Adipose tissue (tissue), 3 donors: ENCODE measurements around the gene VBP1. TPM values are rescaled to one million over a fixed set of nuclear protein-coding genes. Genes with fewer than 3 reads are reported as not detected.
"Not testable (repeated sequence)": the region's sequence is repeated elsewhere in the genome, so short reads cannot be mapped to it uniquely, and the experiment has no call there.

ENCODE experiments used
- H3K27ac ChIP-seq: one replicate; pipeline ENCODE4 v1.5.1; 2013; ENCODE audit warnings: low read depth, low read length
- WGBS, 3 donors: extraction: QIAGEN DNeasy Blood & Tissue Kit; methylation state at CpG; one replicate each; pipeline ENCODE4 v1.1.7; 2013; 5-methylcytosine and 5-hydroxymethylcytosine counted together
- polyA plus RNA-seq, 3 donors: library from polyadenylated mRNA; stranded (reverse); fragments of 200-250 nt; gene quantifications; one replicate each; pipeline ENCODE4 v1.2.3, GENCODE V29; 2013
- donor health status: healthy with polysubstance abuse.
- donor health status: Bipolar disorder and iron deficiency.
- donor health status: healthy.

Gene VBP1, protein sequence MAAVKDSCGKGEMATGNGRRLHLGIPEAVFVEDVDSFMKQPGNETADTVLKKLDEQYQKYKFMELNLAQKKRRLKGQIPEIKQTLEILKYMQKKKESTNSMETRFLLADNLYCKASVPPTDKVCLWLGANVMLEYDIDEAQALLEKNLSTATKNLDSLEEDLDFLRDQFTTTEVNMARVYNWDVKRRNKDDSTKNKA
- polyA plus RNA-seq, result 10 to 100 TPM; 14.2 to 49.6 (median 29.9) TPM

DNA sequence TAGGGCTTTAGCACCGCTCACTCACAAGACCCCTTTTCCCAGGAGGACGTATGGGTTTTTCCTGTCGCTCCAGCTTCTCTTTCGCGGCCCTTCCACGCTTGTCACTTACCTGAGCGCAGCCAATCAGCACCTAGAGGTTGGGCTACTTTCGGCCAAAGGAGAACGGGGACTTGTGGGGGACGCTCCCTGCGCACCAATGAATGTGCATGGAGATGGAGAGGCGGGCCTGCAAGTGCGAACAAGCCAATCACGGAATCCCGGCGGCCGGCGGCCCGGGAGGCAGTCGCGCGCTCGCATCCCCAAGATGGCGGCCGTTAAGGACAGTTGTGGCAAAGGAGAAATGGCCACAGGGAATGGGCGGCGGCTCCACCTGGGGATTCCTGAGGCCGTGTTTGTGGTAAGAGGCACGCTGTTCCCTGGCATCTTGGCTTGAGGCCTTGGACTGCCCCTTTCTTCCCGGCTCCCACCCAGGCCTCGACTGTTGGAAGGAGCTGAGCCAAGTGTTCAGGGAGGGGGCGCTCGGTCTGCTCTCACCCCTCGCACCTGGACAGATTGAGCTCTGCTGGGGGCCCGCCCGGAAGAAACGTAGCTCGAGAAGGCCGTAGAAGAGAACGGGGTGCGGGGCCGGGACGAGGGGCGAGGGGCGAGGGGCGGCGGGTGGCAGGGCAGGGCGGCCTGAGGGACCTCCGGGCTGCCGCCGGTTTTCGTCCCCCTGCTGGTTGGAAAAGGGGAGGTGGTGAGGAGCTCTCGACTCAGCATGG lies at the start of gene VBP1:
Gene VBP1 (plus strand): TSS at position 282 of the 761 bp plus-strand sequence. CDS start 23 bp downstream, at position 305.
- no peak within 1 kb of the TSS for H3K27ac ChIP-seq
- WGBS, 3 donors, result 0 to 37% (median 0%) methylated on average over 29 to 53 of the region's 53 CpGs

DNA sequence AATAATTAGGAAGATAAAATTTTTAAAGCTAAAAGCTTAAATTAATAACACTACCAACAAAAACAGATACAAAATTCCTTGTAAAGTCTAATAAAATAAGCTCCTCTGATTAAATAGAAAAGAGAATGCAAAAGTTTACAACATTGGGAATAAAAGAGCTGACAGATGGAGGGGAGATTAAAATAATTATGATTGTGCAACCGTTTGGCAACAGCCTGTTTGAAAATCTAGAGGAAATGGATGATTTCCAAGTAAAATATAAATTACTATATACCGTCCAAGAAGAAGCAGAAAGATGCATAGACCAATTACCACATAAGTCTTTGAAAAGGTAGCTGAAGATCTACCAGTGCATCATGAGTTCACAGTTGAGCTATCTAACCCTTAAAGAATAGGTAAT lies 46.4 kb upstream of the VBP1 start:
- WGBS, 3 donors, result 16 to 27% (median 22%) methylated on average over 2 of the region's 2 CpGs

GRCh38 chrX:155179346-155179997 lies 36.8 kb upstream of the VBP1 start:
- H3K27ac ChIP-seq, result no peak overlapping the region

More for the DNA sequence above, 46.4 kb upstream of the VBP1 start:
- no peak overlapping the region for H3K27ac ChIP-seq

DNA sequence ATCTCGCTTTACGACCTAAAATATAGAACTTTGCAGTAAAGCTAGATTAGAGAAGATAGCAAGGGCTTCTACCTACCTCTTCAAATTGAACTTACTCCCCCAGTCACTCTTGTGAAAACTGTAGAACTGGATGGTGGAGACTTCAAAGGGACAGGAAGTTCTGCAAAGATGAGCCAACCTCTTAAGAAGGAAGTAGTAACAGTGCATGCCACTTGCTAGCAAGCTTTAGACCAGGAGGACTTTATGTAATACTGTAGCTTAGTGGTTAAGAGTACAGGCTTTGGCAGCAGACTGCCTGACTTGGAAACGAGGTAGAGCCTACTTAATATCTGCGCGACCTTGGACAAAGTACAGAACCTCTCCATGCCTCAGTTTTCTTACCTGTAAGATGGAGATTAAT lies 27.5 kb upstream of the VBP1 start:
- 54 to 63% methylated on average over 5 of the region's 5 CpGs; no CpG with 5 or more reads in 1 of the 3 donors for WGBS, 3 donors
- H3K27ac ChIP-seq, result no peak overlapping the region

DNA sequence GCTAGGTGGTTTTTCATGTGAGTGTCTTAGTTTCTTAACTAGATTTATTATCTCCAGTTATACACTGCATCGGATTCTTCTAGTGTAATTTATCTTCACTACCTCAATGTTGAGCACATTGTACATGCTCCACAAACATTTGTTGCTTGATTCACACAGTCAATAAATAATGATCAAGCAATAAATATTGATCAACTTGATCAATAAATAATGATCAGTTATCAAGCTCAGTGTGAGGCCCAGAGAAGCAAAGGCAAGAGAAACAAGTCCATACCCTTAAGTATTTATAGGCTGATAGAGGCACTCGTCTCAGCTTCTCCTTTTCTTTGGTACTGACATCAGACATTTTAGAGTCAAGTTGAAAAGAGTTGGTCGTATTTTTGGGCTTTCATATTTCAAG lies 5.1 kb upstream of the VBP1 start:
- H3K27ac ChIP-seq, result no peak overlapping the region
- 69 to 92% (median 87%) methylated on average over 3 of the region's 3 CpGs for WGBS, 3 donors

GRCh38 chrX:155213731-155214130 lies 2.5 kb upstream of the VBP1 start:
- WGBS, 3 donors, result 75 to 93% (median 89%) methylated on average over 4 of the region's 4 CpGs

GRCh38 chrX:155215443-155216178 lies 649 bp upstream of the VBP1 start:
- no peak overlapping the region for H3K27ac ChIP-seq
- 43 to 54% (median 50%) methylated on average over 11 to 15 of the region's 15 CpGs for WGBS, 3 donors

More at GRCh38 chrX:155213731-155214130, 2.5 kb upstream of the VBP1 start:
- no peak overlapping the region for H3K27ac ChIP-seq

DNA sequence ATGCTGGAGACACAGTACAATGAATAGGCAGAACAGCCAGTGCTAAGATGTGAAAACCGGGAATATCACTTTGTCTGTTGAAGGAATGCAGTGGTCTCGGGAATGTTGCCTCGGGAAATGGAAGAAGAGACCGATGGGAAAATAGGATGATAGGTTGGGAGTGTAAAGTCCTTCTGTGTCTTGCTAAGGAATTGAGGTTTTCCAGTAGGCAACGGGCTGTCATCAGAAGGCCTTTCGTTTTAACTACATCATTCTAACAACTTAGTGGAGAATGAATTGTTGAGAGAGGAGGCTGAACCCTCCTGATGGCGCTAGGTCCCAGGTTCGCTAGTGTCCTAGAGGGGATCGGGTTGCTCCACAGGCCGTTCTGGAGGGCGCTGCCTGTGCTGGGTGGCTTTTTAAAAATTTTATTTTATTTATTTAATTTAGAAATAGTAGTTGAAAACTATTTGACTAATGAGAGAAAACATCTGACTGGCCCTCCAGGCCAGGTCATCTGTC lies 730 bp downstream of the VBP1 start:
- 11 to 43% (median 13%) methylated on average over 11 of the region's 11 CpGs for WGBS, 3 donors
- H3K27ac ChIP-seq, result no peak overlapping the region

GRCh38 chrX:155218777-155219176 lies 2.5 kb downstream of the VBP1 start:
- WGBS, 3 donors, result 71 to 91% (median 80%) methylated on average over 2 of the region's 2 CpGs
- no peak overlapping the region for H3K27ac ChIP-seq

GRCh38 chrX:155221351-155221750 lies 5.1 kb downstream of the VBP1 start:
- no peak overlapping the region for H3K27ac ChIP-seq
- whole genome bisulfite sequencing, 3 donors, result 83 to 100% (median 94%) methylated on average over 4 of the region's 4 CpGs

DNA sequence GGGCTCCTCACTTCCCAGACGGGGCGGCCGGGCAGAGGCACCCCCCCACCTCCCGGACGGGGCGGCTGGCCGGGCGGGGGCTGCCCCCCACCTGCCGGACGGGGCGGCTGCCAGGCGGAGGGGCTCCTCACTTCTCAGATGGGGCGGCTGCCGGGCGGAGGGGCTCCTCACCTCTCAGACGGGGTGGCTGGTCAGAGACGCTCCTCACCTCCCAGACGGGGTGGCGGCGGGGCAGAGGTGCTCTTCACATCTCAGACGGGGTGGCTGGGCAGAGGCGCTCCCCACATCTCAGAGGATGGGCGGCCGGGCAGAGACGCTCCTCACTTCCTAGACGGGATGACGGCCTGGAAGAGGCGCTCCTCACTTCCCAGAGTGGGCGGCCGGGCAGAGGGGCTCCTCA lies 7.5 kb downstream of the VBP1 start:
- H3K27ac ChIP-seq, result not testable (repeated sequence)
- 93 to 98% (median 96%) methylated on average over 5 to 30 of the region's 30 CpGs for WGBS, 3 donors

- H3K27ac ChIP-seq, result no peak overlapping the region
- WGBS, 3 donors, result 80 to 91% (median 81%) methylated on average over 3 of the region's 3 CpGs
Observed at GRCh38 chrX:155225774-155226173, 9.5 kb downstream of the VBP1 start.

GRCh38 chrX:155231163-155231562 lies 14.9 kb downstream of the VBP1 start:
- no peak overlapping the region for H3K27ac ChIP-seq

DNA sequence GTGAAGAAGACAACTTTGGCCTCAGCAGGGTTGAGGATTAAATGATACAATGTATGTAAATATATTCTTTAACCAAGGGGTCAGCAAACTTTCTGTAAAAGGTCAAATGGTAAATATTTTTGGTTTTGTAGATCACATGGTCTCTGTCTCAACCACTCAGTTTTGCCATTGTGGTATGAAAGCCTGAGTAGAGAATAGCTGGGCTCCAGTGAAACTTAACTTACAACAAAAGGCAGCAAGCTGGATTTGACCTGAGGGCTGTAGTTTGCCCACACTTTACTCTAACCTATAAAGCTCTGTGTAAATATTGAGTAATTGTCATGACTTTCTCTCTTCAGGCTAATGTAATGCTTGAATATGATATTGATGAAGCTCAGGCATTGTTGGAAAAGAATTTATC lies 19.6 kb downstream of the VBP1 start:
- no peak overlapping the region for H3K27ac ChIP-seq

GRCh38 chrX:155237719-155238118 lies 21.5 kb downstream of the VBP1 start:
- no peak overlapping the region for H3K27ac ChIP-seq
- WGBS, 3 donors, result 74 to 93% (median 88%) methylated on average over 5 of the region's 5 CpGs

DNA sequence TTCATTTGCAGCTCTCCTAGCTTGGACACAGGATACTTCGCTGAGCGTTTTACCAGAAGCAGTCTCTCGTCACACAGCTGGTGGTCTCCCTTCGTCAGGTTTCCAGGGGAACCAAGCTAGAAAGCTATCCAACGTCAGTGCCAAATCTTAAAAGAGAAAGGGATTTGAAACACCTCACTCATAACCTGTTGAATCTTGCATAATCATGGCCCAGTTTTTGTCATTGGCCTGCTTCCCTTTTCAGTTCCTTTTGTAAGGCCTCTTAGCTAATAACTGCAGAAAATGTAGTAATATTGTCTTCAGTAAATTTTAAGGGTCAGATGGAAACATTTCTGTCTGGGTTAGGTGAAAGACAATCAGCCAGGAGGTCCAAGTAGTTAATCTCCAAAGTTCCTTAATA lies 26.0 kb downstream of the VBP1 start:
- H3K27ac ChIP-seq, result no peak overlapping the region
- 62 to 84% (median 65%) methylated on average over 5 of the region's 5 CpGs for WGBS, 3 donors

DNA sequence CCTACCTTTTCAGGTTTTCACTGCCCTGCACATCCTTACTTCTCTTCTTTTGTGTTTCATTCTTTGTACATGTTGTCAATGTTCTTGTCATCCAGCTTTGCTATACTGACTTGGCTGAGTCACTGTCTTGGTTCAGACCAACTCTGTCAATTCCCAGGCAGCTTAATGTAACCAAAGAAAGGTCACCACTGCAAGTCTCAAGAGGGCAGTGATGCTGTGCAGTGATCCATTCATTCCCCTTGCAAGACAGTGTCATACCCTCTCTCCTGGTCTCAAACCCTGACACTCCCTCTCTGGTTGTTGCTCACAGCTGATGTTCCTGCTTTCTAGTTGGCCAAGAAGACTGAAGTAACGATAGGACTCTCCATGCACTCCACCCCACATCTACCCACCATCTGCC lies 30.5 kb downstream of the VBP1 start:
- WGBS, 3 donors, result 79 to 100% (median 92%) methylated on average over 1 of the region's 1 CpG
- no peak overlapping the region for H3K27ac ChIP-seq

- H3K27ac ChIP-seq, result no peak overlapping the region
- WGBS, 3 donors, result 68 to 80% (median 69%) methylated on average over 4 of the region's 4 CpGs
Observed at GRCh38 chrX:155247497-155247896, 31.2 kb downstream of the VBP1 start.

GRCh38 chrX:155251391-155251790 lies 35.1 kb downstream of the VBP1 start:
- H3K27ac ChIP-seq, result no peak overlapping the region
- 21 to 67% (median 49%) methylated on average over 1 of the region's 1 CpG for WGBS, 3 donors
